Measurements from ENCODE around the gene STK32B. TPM values are rescaled to one million over a fixed set of nuclear protein-coding genes. Genes with fewer than 3 reads are reported as not detected.

STK32B gene
- total RNA-seq, 1 donor from 2014 or later, result not detected

DNA sequence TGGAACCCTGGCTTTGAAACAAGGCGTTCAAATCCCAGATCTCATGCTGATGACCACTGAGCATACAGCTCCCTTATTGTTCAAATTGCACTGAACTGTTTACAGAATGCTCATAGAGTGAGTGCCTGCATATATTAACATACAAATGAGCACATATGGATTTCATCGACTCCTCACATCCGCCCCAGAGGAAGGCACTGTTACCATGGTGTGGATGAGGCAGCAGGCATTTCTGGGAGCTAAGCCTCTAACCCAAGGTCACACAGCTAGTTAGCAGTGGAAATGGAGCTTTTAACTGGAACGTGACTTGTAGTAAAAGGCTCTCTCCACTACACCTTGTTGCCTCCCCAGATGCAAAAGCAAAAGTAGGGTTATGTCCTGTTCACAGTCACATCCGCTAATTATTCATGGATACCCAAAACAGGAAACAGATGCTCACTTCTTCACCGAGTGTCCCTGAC is 289.7 kb downstream of the STK32B start:
- intact Hi-C loops (cut with micrococcal nuclease), result no loop called here

DNA sequence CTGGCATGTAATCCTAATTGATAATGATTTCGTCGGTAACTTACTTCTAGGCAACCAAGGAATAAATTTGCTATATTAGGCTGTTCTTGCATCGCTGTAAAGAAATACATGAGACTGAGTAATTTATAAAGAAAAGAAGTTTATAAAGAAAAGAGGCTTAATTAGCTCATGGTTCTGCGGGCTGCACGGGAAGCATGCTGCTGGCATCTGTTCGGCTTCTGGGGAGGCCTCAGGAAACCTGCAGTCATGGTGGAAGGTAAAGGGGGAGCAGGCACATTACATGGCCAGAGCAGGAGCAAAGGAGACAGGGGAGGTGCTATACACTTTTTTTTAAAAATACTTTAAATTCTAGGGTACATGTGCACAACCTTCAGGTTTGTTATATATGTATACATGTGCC is 290.2 kb downstream of the STK32B start:
- intact Hi-C loops (cut with micrococcal nuclease), result no loop called here

DNA sequence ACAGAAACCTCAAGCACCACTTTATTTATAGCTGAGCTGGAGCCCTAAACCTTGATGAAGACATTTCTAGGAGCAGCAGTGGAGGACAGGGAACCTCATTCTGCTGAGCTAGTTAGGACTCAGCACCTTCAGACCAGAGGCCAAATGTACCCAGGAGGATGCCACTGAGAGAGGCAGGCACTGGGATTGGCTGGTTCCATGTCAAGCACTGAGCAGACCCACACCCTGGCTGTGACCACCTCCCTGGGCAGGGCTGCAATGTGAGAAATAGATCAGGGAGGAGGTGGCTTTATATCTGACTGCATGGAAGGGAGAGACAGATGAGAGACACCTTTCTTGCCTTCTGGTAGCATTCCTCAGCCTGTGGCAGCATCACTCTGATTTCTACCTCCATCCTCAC is 304.6 kb downstream of the STK32B start:
- intact Hi-C loops (cut with micrococcal nuclease), result no loop called here

DNA sequence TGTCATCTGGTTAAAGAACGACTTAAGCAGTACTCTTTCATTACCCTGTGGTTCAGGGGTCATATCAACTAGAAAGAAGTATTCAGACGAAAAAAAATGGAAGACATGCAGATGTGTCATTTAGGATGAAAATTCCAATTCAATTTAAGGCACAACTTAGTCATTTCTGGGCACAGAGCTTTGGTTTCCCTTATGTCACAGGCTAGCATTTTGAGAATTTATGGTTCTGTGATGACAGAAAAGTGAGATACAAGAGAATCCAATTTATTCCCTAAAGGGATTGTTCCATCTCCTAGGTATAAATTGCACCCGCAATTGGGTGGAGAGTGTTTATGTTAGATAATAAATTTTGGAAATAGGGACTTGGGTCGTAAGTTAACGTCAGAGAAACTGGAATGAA is 306.6 kb downstream of the STK32B start:
- intact Hi-C loops (cut with micrococcal nuclease), result no loop called here

GRCh38 chr4:5361968-5362367 is 310.7 kb downstream of the STK32B start:
- intact Hi-C loops (cut with micrococcal nuclease), result no loop called here

DNA sequence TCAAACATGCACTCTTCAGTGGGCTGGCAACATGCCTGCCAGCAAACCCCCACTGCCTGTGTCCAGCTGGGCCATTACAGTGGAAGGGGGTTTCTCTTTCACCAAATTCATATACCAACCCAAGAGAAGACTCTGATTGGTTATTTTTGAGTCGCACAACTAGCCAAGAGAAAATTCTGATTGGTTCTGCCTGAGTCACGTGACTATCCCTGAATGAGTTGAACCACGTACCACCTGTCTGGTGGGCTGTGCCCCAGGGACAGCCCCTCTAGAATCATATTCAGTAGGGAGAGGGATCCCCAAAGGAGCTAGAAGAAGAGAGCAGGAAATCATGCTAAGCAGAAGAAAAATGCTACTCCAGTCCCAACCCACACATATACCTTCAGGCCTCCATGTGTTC is 313.1 kb downstream of the STK32B start:
- intact Hi-C loops (cut with micrococcal nuclease), result no loop called here

- intact Hi-C loops (cut with micrococcal nuclease), result no loop called here
These were observed 314.1 kb downstream of the STK32B start for GRCh38 chr4:5365071-5366008.

GRCh38 chr4:5366009-5366386 is 314.7 kb downstream of the STK32B start:
- intact Hi-C loops (cut with micrococcal nuclease), result no loop called here

- intact Hi-C loops (cut with micrococcal nuclease), result no loop called here
These were observed 315.1 kb downstream of the STK32B start for GRCh38 chr4:5366421-5366820.

- intact Hi-C loops (cut with micrococcal nuclease), result no loop called here
These were observed 317.1 kb downstream of the STK32B start for GRCh38 chr4:5368426-5368825.

GRCh38 chr4:5370286-5370685 is 319.0 kb downstream of the STK32B start:
- intact Hi-C loops (cut with micrococcal nuclease), result no loop called here

DNA sequence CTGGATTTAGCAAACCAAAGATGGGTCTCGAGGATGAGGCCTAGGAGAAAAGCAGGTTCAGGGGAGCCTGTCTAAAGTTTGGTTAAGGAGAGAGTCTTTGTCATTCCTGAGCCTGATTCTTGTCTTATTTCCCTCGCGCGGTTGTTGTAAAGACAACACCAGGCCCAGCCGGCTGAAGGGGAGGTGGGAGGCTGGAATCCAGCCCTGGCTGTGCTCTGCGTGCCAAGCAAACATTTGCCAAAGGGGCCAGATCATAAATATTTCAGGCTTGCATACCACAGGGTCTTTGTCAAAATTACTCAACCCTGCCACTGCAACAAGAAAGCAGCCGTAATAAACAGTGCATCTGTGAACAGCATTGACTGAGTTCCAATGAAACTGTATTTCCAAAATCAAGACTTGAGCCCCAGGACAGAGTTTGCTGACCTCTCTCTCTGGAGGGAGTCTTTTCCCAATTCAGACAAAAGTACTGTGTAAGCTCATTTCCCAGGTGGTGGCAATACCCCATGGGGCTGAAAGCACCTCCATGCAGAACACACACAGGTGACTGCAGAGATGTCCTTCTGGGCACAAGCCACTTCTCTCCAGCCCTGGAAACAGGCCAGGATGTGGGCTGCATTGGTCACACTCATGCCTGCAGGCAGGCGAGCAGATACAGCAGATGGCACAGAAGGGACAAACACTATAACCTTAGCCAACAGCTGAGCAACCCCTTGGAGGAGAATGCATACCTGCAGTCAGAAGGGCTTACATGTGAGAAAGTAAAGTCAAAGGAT is 320.3 kb downstream of the STK32B start:
- intact Hi-C loops (cut with micrococcal nuclease), result no loop called here

DNA sequence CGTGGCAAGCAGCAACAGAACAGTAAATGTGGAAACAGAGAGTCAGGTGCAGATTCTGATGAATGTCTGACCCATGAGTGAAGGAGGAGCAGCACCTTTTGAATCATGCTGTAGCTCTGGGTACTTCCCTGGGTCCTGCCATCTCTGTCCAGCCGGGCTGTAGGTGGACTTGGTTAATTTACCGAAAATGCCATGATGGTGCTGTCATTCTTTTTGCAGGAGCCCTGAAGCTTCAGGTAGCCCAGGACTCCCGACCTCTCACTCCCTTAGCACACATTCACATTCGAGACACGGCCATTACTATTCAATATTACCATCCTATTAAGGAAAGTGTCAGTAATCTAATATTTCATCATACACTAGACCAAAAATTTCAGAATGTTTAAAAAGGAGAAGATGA is 320.9 kb downstream of the STK32B start:
- intact Hi-C loops (cut with micrococcal nuclease), result no loop called here

DNA sequence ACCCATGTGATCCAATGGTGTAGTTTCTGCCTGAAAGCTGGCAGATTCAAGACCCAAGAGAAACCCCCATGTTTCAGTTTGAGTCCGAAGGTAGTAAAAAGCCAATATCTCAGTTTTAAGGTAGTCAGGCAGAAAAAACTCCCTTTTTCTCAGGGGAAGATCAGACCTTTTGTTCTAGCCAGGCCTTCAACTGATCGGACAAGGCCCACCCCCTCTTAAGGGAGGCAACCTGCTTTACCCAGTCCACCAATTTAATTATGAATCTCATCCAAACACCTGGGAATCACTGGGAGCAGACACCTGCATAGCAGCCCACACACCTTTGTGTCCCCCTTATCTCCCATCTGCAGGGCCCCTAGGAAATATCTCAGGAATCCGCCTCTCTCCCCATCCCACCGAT is 322.0 kb downstream of the STK32B start:
- intact Hi-C loops (cut with micrococcal nuclease), result no loop called here

GRCh38 chr4:5374592-5374991 is 323.3 kb downstream of the STK32B start:
- intact Hi-C loops (cut with micrococcal nuclease), result no loop called here

DNA sequence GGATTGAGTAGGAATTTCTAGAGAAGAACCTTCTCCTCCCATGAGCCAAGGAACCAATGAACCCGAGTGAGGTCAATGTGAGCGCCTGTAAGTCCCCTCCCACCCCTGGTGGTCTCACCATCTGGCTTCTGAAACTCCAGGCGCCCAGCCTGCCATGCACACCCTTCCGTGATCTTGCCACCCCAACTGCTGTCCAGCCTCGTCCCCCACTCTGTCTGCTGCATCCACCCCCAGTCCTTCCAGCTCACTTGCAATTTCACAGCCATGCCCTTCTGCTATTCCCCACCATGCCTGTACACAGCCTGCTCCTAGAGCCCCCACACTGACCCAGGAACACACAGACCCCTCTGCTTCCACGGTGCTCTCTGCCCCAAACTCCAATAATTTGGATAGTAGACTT is 323.7 kb downstream of the STK32B start:
- intact Hi-C loops (cut with micrococcal nuclease), result no loop called here

GRCh38 chr4:5376015-5376414 is 324.7 kb downstream of the STK32B start:
- intact Hi-C loops (cut with micrococcal nuclease), result no loop called here

GRCh38 chr4:5378002-5378401 is 326.7 kb downstream of the STK32B start:
- intact Hi-C loops (cut with micrococcal nuclease), result no loop called here

GRCh38 chr4:5379895-5380294 is 328.6 kb downstream of the STK32B start:
- intact Hi-C loops (cut with micrococcal nuclease), result no loop called here

- intact Hi-C loops (cut with micrococcal nuclease), result no loop called here
These were observed 330.7 kb downstream of the STK32B start for GRCh38 chr4:5381961-5382441.

DNA sequence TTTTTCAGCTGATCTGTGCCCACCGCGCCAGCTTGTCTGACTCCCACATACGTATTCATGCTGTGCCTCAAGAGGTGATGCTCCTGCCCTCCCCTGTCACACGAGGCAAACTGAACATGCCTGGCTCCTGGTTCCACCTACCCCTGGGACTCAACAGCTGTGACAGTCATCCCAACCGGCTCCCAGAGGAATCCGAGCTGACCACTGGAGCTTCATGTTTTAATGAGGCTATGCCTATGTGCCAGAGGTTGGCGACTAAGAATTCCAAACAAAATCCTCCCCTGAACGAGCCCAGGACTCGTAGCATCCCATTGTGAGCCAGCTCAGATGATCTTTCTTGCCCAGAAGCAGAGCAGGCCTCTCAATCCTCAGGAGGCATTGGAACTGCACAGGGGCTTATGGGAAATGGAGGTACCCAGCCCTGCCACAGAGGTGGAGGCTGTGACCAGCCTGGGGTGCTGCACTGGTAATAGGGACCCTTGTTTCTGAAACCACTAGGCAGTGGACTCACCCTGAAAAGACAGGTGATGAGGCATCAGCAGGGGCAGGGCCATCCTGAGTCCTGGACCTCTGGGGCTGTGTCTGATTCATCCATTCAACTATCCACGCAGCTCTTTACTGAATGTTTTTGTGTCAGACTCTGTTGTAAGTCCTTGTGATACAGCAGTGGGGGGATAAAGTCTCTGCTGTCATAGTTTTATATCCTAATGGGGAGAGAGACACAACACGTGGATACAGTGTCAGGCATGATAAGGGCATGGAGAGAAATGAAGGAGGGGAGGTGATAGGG is 332.1 kb downstream of the STK32B start:
- intact Hi-C loops (cut with micrococcal nuclease), result no loop called here

Data from T-helper 2 cell treated with Interferon-gamma antibody and Interleukin-4, amounts not matched to agents 100 ng/mL and 5 ng/mL, for 36 hours (primary cell).